ENCODE results near the gene GRK2.

GRCh38 chr11:67253872-67254624 lies 12.2 kb upstream of the GRK2 start:
- no peak for TF ChIP-seq NFRKB (IDR thresholded peaks at IDR 0.05)
- no peak for TF ChIP-seq FOXA1 (IDR thresholded peaks at IDR 0.05)

Measured in HEK293T (cell line).